ENCODE results near the gene AMACR. TPM values are rescaled to one million over a fixed set of nuclear protein-coding genes. Genes with fewer than 3 reads are reported as not detected.

AMACR gene
- total and polyA plus RNA-seq, 2 of the 13 experiments (the other 11 are each of a cell fraction or from before 2014, with no cell fraction given), result 8.9 to 19.7 TPM

DNA sequence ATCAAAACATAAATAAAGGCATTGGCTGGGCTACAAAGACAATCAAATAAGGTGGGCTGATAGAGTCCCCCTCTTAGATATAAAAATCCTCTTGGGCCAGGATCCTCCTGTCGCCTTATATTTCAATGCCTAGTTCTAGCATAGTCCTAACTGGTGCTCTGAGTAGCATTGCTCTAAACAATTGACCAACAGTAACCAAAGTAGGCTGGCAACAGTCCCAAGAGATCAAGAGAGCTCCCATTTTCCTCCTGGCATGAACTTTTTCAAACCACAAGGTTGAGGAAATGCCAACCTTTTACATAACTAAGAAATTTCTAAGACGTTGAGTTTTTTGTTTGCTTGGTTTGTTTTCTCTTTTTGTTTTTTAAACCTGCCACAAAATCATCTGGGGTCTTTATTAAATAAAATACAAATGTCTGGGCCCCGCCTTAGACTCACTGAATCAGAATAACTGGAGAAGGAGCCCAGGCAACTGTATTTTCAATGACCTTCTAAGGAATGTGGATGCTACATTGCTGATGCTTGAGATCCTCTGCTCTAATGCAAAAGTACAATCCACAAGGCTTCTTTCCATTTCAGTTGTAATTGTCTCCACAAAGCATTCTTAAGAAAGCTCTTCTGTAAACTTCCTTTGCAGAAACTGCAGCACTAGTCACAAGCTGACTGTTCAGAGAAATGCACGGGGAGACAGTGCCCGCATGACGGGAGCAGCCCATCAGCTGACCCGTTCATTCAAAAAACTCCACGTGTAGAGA lies 26.3 kb downstream of the AMACR start:
- Histone ChIP-seq H3K27me3 (ENCODE audit: control insufficient read depth in 1 of 2, insufficient read depth in 2 of 2, low read length in 2 of 2) (no peaks in the 10 kb centered on the region), H2AFZ (ENCODE audit: low read length) (no peak overlapping the region), H3K79me2 (ENCODE audit: insufficient read depth, low read length) (no peaks in the 10 kb centered on the region), H3K4me2 (ENCODE audit: low read depth, low read length) (no peak overlapping the region), H3K9me3 (ENCODE audit: low read length) (no peaks in the 10 kb centered on the region), H4K20me1 (ENCODE audit: insufficient read depth, low read length) (no peaks in the 10 kb centered on the region), H3K4me3 (replicated peaks in 1 of 3; ENCODE audit: insufficient read depth in 1 of 3, low read depth in 2 of 3, low read length in 3 of 3) (no peak overlapping the region), H3K9ac (ENCODE audit: insufficient read depth, low read depth, low read length) (no peak overlapping the region), H3K4me1 (ENCODE audit: insufficient read depth, low read length) (no peaks in the 10 kb centered on the region), H3K36me3 (replicated peaks in 1 of 2; ENCODE audit: control insufficient read depth in 1 of 2, insufficient read depth in 2 of 2, low read length in 2 of 2) (no peaks in the 10 kb centered on the region; a peak in 1 of 5 replicates), H3K27ac (ENCODE audit: extremely low read length, insufficient read depth, low read length) (no peak overlapping the region)
- CTCF ChIA-PET (ENCODE audit: low intra/inter-chr PET ratio, low total read pairs), result no interaction called here
- intact Hi-C loops (cut with micrococcal nuclease; ENCODE audit: unreplicated experiment), result no loop called here
- TF ChIP-seq ZFP82 (CRISPR knock-in tag; IDR thresholded peaks at IDR 0.05; ENCODE audit: borderline replicate concordance) (no peak), THAP11 (CRISPR knock-in tag; IDR thresholded peaks at IDR 0.05) (no peak), ZNF333 (CRISPR knock-in tag; IDR thresholded peaks at IDR 0.05; ENCODE audit: borderline replicate concordance) (no peak), ZBTB3 (CRISPR knock-in tag; IDR thresholded peaks at IDR 0.05; ENCODE audit: borderline replicate concordance, low read depth) (no peak), TSC22D2 (CRISPR knock-in tag; IDR thresholded peaks at IDR 0.05; ENCODE audit: borderline replicate concordance) (no peak), SNAPC2 (CRISPR knock-in tag; IDR thresholded peaks at IDR 0.05) (no peak), SMARCC2 (IDR thresholded peaks at IDR 0.05) (no peak), MAFF (IDR thresholded peaks at IDR 0.05; ENCODE audit: low read depth, low read length) (no peak), ZNF737 (CRISPR knock-in tag; IDR thresholded peaks at IDR 0.05; ENCODE audit: borderline replicate concordance) (no peak), ZNF724P (CRISPR knock-in tag; IDR thresholded peaks at IDR 0.05; ENCODE audit: borderline replicate concordance) (no peak)
- TF ChIP-seq, protein P1, sequence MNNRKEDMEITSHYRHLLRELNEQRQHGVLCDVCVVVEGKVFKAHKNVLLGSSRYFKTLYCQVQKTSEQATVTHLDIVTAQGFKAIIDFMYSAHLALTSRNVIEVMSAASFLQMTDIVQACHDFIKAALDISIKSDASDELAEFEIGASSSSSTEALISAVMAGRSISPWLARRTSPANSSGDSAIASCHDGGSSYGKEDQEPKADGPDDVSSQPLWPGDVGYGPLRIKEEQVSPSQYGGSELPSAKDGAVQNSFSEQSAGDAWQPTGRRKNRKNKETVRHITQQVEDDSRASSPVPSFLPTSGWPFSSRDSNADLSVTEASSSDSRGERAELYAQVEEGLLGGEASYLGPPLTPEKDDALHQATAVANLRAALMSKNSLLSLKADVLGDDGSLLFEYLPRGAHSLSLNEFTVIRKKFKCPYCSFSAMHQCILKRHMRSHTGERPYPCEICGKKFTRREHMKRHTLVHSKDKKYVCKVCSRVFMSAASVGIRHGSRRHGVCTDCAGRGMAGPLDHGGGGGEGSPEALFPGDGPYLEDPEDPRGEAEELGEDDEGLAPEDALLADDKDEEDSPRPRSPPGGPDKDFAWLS (CRISPR knock-in tag; IDR thresholded peaks at IDR 0.05; ENCODE audit: borderline replicate concordance), result no peak
- FAIRE-seq (no peak), DNase-seq (ENCODE audit: low spot score) (no peak), ATAC-seq (no peak)
- POLR2A ChIA-PET, result no interaction called here
- WGBS (ENCODE audit: low lambda C conversion rate), result 75% methylated on average over 8 of the region's 8 CpGs
- in situ Hi-C loops (cut with HindIII; ENCODE audit: extremely low pct_ligation_motif_present, low pct_unique_long_range_greater_than_20kb), result loop anchor here (25.0 kb wide), 1 partner anchor 481 kb away; no protein-coding TSS in a partner anchor
- no TSS peak for BruUV-seq (replicated peaks)
